AG10803 (cell line): ENCODE measurements around the gene PDE1C.
A peak's percentile ranks its signal among the peaks of the same experiment; 100 is the strongest.

Experiments
- DNase-seq: peaks from one replicate; pipeline ENCODE4 v3.0.0; 2010; ENCODE audit warnings: low read depth
- H3K4me3 ChIP-seq: 2 replicates; pipeline ENCODE4 v1.5.1; 2011; ENCODE audit warnings: mild to moderate bottlenecking, low read length, control low read depth
- TF ChIP-seq, protein P1 (sequence below): conservative IDR thresholded peaks from 2 replicates; pipeline ENCODE4 v1.5.1; 2011; ENCODE audit warnings: mild to moderate bottlenecking, low read length, control low read depth, inconsistent platforms

Gene PDE1C

DNA sequence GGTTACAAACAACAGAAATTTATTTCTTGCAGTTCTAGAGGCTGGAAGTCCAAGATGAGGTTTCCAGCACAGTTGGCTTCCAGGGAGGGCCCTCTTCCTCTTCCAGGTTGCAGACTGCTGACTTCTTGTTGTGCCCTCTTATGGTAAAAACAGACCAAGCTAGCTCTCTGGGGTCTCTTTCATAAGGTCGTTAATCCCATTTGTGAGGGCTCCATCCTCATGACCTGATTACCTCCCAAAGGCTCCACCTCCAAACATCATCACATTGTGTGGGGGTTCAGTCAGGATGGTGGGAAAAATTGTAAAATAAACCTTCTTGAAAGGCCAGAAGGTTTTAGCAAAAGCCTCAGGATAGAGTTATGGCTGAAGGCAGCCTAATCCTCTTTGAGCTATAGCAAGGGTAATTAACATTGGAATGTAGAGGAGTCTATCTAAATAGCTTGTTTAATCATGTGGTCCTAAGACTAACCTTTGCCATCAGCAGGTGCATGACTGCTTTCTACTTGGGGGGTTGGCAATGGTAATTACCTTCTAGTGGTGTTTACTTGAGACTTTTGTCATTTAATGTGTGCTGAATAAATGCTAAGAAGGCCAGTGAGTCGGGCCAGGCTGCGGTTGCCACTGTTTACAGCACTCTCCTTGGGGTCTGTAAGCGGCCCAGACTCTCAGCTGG is 302.4 kb downstream of the PDE1C start:
- TF ChIP-seq, protein P1, sequence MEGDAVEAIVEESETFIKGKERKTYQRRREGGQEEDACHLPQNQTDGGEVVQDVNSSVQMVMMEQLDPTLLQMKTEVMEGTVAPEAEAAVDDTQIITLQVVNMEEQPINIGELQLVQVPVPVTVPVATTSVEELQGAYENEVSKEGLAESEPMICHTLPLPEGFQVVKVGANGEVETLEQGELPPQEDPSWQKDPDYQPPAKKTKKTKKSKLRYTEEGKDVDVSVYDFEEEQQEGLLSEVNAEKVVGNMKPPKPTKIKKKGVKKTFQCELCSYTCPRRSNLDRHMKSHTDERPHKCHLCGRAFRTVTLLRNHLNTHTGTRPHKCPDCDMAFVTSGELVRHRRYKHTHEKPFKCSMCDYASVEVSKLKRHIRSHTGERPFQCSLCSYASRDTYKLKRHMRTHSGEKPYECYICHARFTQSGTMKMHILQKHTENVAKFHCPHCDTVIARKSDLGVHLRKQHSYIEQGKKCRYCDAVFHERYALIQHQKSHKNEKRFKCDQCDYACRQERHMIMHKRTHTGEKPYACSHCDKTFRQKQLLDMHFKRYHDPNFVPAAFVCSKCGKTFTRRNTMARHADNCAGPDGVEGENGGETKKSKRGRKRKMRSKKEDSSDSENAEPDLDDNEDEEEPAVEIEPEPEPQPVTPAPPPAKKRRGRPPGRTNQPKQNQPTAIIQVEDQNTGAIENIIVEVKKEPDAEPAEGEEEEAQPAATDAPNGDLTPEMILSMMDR, result no peak
- H3K4me3 ChIP-seq, result no peak overlapping the region
- no peak for DNase-seq

DNA sequence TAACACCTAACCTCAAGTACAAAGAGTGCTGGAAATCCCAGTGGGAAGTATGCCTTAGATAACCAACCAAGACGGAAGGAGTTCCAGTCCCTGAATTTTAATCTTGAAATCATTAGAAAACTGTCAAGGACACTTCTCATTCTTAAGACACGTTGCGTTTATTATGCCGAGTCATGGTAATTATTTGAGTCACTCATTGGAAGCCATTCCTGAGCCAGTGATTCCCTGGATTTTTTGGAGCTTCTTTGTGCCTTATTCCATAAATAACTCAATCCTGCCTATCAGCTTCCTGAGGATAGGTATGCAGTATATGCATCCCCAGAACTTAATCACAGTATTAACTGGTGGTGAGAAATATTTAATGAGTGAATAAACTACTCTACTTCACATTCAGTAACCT is 305.7 kb downstream of the PDE1C start:
- no peak overlapping the region for H3K4me3 ChIP-seq
- DNase-seq, result no peak
- TF ChIP-seq, protein P1, result no peak

DNA sequence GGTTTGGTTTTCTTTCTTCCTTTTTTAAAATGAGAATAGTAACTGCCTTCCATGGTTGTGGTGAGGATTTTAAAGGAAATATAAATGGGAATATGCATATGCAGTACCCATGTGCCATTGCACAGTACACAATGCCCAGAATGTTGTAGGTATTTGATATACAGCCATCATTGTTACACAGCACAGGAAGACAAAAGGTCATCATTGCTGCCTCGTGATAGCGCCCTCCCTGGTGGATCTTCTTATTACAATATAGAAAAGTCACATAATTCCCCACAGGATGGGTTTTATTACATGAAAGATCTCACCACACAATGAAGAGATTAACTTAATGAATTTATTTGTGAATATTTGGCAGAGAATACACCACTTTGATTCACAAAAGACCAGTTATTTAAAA is 306.7 kb downstream of the PDE1C start:
- TF ChIP-seq, protein P1, result peak; percentile 23
- H3K4me3 ChIP-seq, result no peak overlapping the region

DNA sequence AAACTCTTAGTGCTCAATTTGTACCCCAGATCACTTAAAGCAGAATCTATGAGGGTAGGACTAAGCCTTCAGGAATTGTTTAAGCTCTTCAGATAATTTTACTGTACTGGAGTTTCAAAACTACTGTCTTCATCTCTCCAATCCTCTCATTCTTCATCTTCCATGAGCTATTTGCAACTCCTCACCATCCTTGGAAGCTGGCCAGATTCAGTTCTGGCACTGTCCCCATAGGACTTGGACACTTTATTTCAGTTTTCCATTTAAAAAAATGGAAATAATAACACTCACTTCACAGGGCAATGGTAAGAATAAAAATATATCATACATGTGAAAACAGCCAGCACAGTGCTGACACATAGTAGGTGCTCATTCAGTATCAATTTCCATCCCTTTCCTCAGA is 308.6 kb downstream of the PDE1C start:
- DNase-seq, result peak; percentile 25
- TF ChIP-seq, protein P1, result no peak
- no peak overlapping the region for H3K4me3 ChIP-seq

More for the DNA sequence above, 306.7 kb downstream of the PDE1C start:
- DNase-seq, result no peak

DNA sequence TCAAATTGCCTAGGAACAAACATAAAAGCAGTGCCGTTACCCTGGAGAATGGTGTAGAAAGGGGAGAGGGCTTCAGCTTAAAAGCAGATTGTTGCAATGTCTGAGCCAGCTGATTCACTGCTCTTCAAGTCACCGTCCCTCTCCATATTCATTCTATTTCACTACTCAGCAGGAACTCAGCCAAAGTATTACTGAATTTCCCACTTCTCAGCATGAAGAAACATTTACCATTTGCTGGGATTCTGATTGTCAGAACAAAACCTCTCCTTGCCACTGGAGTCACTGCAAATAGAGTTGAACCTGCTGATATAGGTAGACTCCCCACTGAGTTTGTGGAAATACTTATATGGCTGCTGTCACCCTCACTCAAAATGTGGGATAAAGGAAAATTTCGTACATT is 311.5 kb downstream of the PDE1C start:
- DNase-seq, result no peak
- no peak overlapping the region for H3K4me3 ChIP-seq
- TF ChIP-seq, protein P1, result no peak

DNA sequence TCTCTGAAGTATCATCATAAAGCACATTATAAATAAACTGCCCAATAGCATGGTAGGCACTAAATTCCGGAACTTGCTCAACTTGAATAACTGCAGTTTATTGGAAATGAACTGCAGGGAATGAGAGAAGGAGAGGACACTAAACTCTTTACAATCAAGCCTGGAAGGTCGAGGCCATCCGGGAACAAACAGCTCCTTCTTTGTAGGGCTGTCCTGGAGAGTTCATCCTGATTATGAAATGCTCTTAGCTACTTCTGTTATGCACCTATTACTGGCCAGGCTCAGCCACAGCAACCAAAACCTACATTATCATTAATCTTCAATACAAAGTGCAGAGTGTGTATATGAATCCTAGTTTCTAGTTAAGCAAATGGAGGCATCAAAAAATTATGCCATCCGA is 318.5 kb downstream of the PDE1C start:
- no peak overlapping the region for H3K4me3 ChIP-seq
- TF ChIP-seq, protein P1, result no peak
- no peak for DNase-seq

DNA sequence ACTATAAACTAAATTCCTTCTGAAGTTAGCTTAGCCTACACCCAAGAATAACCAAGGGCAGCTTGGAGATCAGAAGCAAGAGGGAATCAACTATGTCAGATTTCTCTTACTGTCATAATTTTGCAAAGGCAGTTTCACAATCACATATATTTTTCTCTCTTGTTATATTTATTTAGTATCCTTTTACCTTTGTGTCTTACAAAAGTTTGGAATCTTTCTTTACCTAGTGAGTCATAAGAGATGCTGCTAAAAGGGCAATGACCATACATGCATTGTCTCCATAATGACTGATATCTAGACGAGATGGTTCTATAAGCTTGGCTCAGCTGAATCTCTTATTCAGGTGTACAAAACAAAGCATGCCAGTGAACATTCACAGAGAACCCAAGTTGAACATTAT is 322.1 kb downstream of the PDE1C start:
- DNase-seq, result no peak
- no peak overlapping the region for H3K4me3 ChIP-seq
- TF ChIP-seq, protein P1, result no peak
